Limb (tissue), 2 donors: ENCODE results near the gene EIF1AD.
A peak's percentile ranks its signal among the peaks of the same experiment; 100 is the strongest.
"Not testable (repeated sequence)": the region's sequence is repeated elsewhere in the genome, so short reads cannot be mapped to it uniquely, and the experiment has no call there.

Experiments
- DNase-seq, 2 donors: peaks; one replicate each; pipeline ENCODE4 v3.0.0-alpha.2; 2016; ENCODE audit errors: extremely low spot score in 2 of 2

The EIF1AD gene

DNA sequence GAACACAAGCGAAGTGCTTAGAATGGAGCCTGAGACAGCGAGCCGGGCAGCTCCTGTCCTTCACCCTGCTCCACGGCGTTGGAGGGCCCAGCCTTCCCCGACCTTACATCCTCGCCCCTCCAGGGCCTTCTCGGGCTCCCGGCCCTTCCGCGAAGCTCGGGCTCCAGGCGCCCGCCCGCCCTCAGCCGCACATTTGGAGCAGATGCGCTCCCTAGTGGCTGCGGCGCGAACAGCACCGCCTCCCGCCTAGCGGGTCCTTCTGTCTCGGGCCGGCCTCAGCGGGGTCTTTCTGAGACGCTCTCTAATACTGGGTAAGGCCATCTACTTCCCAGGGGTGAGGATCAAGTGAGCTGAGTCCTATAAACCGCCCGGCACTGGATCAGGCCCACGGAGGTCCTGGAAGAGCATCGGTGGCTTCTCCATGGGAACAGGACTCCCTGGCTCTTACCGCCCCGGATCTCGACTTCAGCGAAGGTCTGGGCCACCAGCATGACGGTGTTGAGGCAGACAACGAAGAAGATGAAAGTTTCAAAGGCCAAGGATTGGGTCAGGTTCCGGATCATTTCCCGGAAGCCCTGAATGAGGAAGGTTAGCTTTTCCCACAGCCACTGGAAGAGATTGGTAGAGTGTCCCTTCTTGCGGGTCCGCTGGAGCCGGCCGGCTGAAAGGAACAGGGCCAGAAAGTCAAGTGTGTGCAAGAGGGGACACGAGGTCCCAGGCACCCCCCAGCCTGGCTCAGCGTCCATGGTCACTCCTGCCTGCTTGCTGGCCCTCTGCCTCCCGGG lies 20.6 kb upstream of the EIF1AD start:
- peak; percentile 49 to 87 for DNase-seq

DNA sequence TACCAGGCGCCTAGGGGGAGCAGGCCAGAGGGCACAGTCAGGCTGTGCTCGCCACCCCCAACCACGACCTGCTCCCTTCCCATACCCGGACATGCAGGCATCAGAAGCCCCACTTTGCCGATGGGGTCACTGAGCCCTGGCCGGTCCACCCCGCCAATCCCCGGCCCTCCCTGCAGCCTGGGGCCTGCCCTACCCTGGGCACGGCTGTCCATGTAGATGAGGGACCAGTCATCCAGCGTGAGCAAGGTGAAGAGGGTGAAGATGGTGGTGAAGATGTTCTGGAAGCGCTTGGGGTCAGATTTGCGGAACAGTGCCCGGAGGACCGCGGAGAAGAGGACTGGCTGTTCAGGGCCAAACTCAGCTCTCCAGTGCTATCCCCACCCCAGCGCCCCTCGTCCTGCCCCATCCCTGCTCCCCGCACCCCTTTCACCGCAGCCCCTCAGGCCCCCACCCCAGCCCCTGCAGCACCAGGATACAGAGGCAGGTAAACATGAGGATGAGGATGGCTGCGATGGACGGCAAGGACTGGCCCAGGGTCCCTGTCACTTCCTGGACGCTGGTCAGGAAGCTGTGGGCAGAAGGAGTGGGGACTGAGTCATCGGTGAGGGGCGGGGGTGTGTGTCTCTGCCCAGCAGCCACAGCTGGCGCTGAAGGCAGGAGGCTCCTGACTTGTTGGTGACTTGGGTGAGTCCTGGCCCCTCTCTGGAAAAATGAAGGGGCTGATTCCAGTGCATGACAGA lies 18.8 kb upstream of the EIF1AD start:
- no peak for DNase-seq

DNA sequence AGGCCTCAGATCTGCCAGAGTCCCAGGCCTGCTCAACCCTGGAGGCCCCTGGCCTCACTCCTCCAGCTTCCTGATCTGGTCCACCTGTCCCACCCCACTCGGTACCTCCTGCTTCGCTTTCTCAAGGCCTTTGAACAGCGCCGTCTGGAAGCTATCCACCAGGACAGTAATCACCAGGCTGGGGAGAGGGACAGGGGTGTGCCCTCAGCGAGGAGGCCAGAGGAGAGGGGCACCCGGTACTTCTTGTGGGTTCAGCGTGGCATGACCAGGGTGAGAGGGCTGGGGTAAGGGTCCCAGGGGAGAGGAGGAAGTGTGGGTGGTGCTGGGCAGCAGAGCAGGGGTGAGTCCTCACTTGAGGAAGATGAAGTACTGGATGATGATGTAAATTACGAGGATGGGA lies 18.3 kb upstream of the EIF1AD start:
- DNase-seq, result no peak

DNA sequence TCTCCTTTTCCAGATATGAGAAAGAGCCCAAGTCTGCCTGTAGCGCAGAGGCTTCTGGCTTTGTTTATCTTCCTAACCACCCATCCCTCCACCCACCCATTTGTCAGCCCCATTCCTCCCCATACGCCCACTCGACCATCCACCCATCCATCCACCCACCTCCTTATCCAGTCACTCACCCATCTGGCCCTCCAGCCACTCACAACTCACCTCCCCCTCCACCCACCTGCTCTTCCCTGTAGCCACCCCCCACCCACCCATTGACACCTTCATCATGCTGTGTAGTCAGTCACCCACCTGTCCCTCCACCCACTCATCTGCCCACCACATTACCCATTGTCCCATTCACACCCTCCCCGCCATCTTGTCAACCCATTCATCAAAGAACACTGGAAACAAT lies 15.4 kb upstream of the EIF1AD start:
- DNase-seq, result no peak

DNA sequence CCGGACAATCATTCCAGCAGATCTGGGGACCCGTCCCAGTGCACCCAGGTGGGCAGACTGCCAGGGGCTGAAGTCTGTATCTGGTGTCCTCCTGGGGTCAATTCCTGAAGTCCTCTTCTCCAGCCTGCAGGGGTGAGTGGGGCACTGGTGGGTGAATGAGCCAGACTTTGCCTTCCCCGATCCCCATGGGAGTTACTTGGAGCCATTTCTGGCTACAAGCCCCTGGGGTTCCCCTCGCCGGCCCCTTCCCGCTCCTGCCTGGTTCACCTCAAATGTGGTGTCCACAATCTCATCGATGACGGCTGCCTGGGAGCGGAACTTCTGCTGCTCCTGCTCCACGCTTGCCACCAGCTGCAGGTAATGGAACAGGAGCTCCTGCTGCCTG lies 14.8 kb upstream of the EIF1AD start:
- DNase-seq, result no peak

DNA sequence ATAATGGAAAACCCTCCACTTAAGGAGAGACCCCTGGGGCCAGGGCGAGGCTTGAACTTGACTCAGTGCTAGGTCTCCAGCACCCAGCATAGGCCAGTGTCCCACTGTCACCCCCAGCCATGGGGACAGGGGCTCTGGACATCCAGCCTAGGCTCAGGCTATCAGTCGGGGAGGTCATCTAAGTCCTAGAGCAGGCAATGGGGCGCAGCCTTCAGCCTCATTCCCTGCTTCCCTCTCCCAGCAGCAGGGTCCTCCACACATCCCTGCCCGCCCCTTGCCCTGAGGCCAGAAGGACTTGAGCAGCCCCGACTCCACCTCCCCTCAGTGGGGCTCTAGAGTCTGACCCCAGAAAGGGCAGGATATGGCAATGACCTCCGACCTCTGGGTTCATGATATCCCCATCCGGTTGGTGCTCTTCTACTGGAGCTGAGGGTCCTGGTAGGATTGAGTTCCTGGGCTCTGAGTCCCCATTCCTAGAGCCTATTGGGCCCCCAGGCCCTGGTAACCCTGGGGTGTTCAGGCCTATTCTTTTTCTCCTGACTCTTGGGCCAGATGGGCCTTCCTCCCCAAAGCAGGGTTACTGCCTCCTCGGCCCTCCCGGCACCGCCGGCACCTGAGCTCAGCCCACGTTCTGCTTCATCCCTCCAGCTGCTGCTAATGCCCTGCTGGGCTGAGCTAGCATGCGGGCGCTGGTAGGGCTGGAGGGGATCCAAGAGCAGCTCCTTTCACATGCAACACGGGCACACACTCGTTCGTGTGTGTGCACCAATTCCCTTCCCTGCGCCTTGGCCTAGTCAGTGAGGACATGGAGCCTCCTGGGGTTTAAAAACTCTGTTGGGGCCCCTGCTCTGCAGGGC lies 14.2 kb upstream of the EIF1AD start:
- DNase-seq, result no peak

DNA sequence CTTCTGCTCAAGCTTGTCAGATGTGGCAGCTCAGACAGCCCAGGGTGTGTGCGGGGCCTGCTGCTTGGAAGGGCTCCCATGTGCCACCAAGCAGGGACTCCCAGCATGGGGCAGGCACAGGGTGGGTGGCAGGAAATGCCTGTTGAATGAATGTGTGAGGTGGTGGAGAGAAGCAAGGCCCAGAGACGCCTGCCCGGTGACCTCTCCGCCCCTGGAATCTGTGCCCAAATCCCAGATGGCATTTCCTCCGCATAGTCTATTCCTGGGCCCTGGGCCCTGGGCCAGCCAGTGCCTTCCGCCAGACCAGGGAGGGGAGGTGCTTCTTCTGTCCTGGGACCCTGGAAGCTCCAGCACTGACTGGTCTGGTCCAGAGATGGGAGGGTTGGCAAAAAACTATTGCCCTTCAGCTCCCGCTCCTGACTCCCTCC lies 13.5 kb upstream of the EIF1AD start:
- no peak for DNase-seq

DNA sequence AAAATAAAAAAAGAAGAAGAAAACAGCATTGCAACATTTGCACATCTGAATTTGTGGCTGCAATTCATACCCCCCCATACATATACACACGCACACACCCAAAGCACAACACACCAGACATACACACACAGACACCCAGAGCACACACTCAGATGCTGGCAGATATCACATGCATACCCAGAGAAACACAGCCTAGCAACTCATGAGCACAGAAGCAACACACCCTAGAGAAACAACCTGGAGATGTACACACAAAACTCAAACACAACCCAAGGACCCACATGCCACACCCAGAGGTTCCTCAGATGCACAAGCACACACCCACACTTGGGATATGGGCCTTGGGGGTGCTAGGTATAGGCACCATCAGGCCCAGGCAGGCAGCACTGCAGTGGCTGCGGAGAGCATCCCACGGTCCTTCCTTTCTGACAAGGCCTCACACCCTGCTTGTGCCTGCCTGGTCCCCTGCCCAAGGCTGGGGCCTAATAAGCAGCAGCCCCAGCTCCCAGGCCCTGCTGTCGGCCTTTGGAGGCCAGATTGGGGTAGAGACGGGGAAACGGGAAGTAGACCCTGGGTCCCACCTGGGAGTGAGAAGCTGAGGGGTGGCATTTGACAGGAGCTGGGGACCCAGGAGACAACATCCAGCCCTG lies 13.0 kb upstream of the EIF1AD start:
- DNase-seq, result no peak

DNA sequence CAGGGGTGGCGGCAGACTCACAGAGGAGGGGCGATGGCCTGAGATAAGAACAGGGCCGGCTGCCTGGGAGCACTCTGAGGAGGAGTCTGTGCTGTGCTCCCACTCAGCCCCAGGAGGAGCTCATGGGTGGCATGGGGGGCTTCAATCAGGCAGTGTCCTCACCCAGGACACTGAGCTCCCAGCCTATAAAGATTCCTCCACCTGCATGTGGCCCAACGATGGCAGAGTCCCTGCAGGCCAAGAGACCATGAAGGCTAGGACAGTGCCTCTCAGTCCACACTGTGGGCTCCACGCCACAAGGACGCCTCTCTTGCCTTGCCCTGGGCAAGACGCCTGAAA lies 11.8 kb upstream of the EIF1AD start:
- no peak for DNase-seq

DNA sequence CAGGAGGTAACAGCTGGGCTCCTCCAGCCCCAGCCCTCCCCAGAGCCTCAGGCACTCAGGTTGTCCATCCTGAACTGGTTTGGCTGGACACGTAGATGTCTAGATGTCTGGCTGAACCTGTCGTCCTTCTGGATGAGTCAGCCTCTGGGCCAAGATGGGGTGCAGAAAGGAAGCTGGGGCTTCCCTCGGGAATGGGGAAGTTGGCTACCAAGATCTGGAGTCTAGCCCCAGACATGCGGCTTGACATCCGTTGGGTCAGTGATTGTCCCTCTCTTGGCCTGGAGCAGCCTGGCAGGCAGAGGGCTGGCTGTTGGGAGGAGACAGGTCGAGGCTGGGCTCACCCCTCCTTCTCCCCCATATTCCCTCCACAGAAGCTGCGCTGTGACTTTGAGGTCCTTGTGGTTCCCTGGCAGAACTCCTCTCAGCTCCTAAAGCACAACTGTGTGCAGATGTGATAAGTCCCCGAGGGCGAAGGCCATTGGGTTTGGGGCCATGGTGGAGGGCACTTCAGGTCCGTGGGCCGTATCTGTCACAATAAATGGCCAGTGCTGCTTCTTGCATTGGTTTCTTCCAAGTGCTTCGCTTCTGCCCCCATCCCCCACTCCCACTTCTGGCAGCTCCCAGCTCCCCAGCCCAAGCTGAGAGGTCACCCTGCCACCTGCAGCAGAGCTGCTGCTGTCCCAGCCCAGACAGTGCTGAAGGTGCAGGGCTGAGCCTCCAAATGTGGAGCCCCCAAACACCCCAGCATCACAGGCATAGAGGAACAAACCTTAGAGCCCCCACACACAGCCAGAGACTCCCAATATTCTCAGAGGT lies 11.2 kb upstream of the EIF1AD start:
- no peak for DNase-seq

DNA sequence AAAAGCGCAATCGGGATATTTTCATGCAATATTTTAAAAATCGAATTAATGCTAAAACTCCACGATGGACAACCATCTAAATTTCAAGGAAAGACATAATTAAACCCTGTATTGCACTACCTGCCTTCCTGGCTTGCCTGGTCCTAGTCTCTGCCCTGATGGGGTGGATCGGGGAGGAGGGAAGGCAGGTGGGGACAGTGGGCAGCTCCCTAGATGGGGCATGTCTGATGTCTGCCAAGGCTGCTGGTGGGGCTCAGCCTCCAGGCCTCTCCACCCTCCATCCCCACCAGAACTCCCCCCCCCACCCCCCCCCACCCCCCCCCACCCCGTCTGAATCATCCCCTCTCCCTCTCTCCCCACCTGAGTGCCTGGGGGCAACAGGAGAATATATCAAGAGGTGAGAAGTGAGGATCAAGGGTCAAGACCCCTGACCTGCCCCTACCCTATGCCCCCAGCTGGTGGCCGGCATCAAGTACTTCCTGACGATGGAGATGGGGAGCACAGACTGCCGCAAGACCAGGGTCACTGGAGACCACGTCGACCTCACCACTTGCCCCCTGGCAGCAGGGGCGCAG lies 10.5 kb upstream of the EIF1AD start:
- DNase-seq, result no peak

DNA sequence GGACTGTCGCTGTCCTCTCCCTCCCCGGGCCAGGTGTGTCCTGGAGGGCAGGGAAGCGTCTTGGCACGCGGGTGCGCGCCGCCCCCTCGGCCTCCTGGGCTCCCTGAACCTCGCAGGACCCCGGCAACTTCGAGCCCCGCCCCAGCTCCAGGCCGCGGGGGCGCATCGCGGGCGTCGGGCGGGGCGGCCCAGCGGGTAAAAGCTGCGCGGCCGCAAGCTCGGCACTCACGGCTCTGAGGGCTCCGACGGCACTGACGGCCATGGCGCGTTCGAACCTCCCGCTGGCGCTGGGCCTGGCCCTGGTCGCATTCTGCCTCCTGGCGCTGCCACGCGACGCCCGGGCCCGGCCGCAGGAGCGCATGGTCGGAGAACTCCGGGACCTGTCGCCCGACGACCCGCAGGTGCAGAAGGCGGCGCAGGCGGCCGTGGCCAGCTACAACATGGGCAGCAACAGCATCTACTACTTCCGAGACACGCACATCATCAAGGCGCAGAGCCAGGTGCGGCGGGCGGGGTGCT lies 9.9 kb upstream of the EIF1AD start, which contains the start of gene CST6:
TSS of gene CST6 (plus strand) at position 224 of the 519 bp plus-strand sequence. CDS start at position 261, 37 bp downstream.
- no peak for DNase-seq

DNA sequence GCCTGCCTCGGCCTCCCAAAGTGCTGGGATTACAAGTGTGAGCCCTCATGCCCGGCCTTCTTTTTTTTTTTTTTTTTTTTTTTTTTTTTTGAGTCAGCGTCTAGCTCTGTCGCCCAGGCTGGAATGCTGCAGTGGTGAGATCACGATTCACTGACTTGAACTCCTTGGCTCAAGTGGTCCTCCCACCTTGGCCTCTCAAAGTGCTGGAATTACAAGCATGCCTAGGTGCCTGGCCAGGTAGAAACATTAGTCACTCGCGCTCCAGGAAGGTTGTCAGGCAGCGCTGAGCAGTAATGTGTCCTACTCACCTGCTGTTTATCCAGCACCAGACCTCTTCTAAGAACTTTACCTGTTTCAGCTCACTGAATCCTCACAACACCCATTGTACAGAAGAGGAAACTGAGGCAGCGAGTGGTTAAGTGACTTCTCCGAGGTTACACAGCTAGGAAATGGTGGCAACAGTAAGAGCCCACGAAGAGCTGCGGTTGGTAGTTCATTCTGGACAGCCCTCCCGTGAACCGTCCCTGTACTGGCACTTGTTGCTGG lies 9.4 kb upstream of the EIF1AD start:
- DNase-seq, result no peak

DNA sequence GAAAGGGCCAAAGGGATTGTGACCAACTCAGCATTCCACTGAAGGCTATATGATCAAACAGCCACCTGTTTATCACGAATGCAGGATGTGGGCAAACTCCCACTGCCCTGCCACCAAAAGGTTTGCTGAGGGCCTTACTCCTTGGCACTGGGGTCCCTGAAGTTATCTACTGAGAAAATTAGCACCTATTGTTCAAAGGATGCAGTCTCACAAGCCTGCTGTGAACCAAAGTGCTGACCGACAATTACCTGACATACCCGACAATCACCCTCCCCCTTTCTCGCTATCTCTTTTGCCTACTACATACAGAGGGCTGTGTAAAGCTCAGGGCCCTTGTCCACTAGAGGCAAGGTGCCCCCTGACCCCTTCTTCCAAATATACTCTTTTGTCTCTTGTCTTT lies 8.1 kb upstream of the EIF1AD start:
- DNase-seq, result not testable (repeated sequence)

DNA sequence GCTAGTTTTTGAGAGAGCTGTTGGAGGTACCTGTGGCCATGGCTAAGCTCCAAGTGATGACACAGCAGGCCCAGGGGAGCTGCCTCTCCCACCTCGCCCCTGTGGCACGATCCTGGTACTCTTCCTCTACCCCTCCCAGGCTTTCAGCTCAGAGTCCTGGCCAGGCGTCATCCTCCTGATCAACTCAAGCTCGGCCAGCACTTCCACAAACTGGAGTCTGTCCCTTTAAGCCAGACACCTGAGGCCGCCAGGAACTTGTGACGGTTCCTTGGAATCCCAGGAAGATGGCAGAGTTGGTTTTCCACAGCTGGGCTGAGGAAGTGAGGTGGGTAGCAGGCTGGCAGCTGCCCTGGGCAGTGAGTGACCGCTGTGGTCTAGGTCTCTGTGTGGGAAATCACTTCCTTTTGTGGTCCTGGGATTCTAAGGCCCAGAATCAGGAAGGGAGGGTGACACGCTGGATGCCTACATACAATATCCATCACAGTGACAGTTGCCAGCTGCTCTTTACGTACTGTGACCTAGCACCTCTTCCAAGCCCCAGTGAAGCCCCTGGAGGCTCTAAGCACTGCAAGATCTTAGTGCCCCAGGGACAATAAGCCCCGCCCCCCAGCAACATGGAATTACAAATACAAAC lies 6.6 kb upstream of the EIF1AD start:
- DNase-seq, result no peak

DNA sequence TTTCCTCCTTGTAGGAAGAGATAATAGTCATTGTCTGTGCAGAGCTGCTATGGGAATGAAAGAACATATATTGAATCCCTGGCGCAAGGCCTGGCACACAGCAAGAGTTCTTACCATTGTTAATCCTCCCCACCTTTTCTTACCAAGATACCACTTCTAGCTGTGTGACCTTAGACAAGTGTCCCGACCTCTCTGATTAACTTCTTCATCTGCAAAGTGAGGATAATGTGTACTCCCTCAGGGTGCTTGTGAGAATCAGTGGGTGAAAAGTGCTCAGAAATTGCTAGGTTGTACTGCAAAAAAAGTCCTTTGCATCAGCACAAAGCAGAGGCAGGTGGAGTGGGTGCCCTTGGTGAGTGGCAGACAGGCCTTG lies 6.1 kb upstream of the EIF1AD start:
- no peak for DNase-seq

DNA sequence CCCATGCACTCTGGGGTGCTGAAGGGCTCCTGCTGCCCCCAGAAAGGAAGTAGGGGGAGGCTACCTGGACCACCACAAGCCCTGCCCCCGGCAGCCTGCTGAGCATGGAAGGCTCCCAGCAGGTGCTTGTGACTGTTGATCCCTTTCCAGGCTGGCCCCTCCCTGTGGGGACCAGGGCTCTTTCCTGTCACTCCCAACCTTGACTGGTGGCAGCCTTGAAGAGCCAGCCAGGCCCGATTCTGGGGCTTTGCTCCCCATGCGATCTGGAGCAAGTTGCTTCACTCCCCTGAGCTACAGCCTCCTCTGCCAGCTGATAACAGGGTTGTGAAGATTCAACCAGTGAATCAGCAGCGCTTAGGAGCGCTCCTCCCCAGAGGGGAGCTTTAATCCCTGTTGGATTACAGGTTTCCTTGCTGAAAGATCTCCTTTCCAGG lies 5.3 kb upstream of the EIF1AD start:
- DNase-seq, result no peak

DNA sequence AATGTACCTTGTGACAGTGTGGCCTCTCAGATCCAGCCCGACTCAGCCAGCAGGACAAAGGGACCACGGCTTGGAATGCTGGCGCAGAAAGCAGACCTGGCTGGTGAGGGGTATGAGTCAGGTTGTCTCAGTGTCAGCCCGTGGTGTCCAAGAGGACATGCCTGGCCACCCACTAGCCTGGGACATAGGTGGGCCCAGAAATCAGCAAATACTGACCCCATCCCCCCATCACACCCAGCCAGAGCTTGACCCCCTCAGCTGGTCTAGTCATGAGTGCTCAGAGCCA lies 4.9 kb upstream of the EIF1AD start:
- no peak for DNase-seq

DNA sequence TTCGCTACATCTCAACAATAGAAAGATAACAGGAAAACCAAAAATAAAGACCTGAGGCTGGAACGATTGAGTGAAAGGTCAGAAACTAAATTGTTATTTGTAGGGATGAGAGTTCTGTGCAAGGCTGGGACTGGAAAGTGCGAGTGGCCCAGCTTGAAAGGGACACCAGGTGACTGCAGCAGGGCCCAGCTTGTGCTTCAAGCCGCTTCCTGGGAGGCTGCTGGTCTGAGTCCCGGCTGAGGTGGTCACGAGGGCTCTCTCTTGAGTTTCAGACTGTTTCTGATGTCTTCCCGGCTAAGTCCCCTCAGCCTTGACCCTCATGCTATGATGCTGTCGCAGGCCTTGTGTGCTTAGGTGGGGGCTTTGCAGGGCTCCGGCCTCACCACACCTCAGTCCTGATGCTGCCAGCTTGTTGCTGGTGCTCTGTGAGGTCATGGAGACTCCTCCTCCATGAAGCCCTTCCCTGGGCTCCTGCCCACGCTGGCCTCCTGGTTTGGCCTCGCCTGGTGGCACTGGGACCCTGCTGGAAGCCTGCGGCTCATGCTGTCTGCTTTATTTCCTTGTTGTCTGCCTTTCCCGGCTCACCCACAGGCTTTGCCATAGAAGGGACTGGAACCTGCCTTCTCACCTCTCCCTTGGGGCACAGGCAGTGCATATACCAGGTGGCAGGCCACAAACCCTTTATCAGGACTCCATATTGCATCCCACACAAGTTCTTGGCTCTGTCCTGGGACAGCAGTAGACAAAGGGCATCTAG lies 4.4 kb upstream of the EIF1AD start:
- no peak for DNase-seq
